ENCODE data around the gene LIMA1. TPM values are rescaled to one million over a fixed set of nuclear protein-coding genes. Genes with fewer than 3 reads are reported as not detected.
A peak's percentile ranks its signal among the peaks of the same experiment; 100 is the strongest.
"Not testable (repeated sequence)": the region's sequence is repeated elsewhere in the genome, so short reads cannot be mapped to it uniquely, and the experiment has no call there.

LIMA1 gene
- polyA plus RNA-seq, 2 donors = 21.7 to 26.9 TPM

DNA sequence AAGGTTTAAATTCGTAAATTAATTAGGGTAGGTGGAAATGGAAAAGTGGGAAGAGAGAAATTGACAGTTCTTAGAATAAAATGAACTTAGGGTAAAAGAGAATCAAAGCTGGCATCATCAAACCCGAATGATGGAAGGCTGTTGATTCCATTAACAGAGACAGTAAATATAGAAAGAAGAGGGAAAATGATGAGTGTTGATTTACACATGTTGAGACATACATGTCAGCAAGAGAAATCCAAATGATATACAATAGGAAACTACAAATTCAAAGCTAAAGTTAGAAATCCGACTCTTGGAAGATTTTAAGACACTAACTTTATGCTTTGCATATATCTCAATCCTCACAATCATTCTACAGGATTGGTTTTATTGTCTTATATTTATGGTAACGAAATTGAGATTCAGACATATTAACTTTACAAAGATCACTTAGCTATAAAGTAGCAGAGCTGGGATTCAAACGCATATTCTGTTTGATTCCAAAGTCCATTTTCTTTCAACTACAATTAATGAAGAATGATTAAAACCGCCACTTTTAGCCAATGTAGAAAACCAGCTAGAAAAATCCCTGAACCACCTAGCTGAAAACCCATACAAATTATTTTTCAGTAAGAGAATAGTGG, 30.2 kb downstream of the LIMA1 start:
- 78 to 90% methylated on average over 6 of the region's 6 CpGs for WGBS, 2 donors
- no peaks in the 10 kb centered on the region for H3K27me3 ChIP-seq (ENCODE audit: control insufficient read depth in 1 of 2, insufficient read depth in 2 of 2, low read length in 2 of 2)
- no peaks in the 10 kb centered on the region for H3K36me3 ChIP-seq (ENCODE audit: control insufficient read depth in 2 of 2, insufficient read depth in 2 of 2, low read length in 1 of 2)
- no peaks in the 10 kb centered on the region for H3K9me3 ChIP-seq (ENCODE audit: control insufficient read depth in 2 of 2, insufficient read depth in 1 of 2, low read depth in 1 of 2, low read length in 1 of 2)
- no peak overlapping the region for H3K4me3 ChIP-seq (ENCODE audit: low read depth in 1 of 2, low read length in 2 of 2)
- peaks cover 0 to under 1% of the 10 kb centered on the region in 2 donors for H3K4me1 ChIP-seq (ENCODE audit: control insufficient read depth in 2 of 2, insufficient read depth in 2 of 2, low read length in 1 of 2)
- no peak overlapping the region for H3K27ac ChIP-seq (ENCODE audit: low read depth in 2 of 2, low read length in 1 of 2)

DNA sequence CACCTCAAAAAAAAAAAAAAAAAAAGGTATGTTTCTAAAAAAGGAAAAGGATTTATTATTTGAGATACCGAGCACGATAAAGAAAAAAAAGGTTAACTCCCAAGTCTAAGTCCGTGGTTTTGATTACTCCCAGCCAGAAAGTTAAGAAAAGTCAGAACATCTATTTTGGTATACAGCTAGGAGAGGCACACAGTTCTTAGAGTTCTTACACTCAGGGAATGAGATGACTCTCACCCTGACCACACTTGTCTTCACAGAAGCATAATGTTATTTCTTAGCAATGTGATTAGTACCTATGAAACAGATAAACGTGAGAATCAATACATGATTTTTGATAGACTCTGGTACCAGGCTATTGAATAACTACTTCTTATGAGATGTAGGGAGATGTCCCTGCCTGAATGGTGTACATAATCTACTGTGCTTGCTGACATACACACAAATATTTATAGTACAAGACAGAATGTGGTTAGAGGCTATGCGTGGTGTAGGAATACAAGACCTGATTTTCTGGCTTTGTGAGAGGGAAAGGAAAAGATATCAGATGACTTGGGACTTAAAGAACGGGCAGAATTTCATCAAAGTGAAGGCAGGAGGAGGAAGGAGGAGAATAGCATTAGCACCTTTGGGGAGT, 31.6 kb downstream of the LIMA1 start:
- peak overlapping the region in 1 of 2 donors; percentile 3 for H3K27ac ChIP-seq (ENCODE audit: low read depth in 2 of 2, low read length in 1 of 2)
- 36 to 42% methylated on average over 6 of the region's 6 CpGs for WGBS, 2 donors

DNA sequence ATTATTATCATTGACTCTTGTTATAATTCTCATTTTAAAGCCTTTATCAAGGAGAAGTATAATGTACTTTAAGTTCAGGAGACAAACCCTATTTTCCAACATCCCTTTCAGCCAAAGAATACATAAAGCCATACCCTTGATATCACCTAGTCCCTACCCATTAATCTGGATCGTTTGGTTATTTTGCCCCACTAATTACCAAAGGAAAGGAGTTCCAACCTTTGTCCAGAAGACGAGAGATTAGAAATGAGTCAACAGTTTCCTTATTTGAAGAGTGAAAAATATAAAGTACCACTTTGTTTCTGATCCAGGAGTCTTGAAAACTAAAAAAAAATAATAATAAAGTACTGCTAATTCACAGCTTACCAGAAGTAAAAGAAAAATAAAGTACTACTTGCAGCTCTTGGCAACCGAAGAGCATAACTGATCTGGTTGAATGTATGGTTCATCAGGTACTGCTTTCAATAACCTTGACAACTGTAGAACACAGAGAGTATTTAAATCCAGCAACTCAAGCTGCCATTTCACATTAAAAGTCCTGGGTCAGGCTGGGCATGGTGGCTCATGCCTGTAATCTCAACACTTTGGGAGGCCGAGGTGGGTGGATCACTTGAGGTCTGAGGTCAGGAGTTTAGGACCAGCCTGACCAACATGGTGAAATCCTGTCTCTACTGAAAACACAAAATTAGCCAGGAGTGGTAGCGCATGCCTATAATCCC, 33.7 kb downstream of the LIMA1 start:
- 49% methylated on average over 5 of the region's 5 CpGs for WGBS, 2 donors
- no peaks in the 10 kb centered on the region for H3K4me1 ChIP-seq (ENCODE audit: control insufficient read depth in 2 of 2, insufficient read depth in 2 of 2, low read length in 1 of 2)
- H3K27ac ChIP-seq (ENCODE audit: low read depth in 2 of 2, low read length in 1 of 2) = no peak overlapping the region
- H3K9me3 ChIP-seq (ENCODE audit: control insufficient read depth in 2 of 2, insufficient read depth in 1 of 2, low read depth in 1 of 2, low read length in 1 of 2) = no peaks in the 10 kb centered on the region
- H3K36me3 ChIP-seq (ENCODE audit: control insufficient read depth in 2 of 2, insufficient read depth in 2 of 2, low read length in 1 of 2) = peaks cover 0 to 2% of the 10 kb centered on the region in 2 donors
- H3K4me3 ChIP-seq (ENCODE audit: low read depth in 1 of 2, low read length in 2 of 2) = no peak overlapping the region
- H3K27me3 ChIP-seq (ENCODE audit: control insufficient read depth in 1 of 2, insufficient read depth in 2 of 2, low read length in 2 of 2) = no peaks in the 10 kb centered on the region

More for the DNA sequence above, 31.6 kb downstream of the LIMA1 start:
- Histone ChIP-seq H3K27me3 (ENCODE audit: control insufficient read depth in 1 of 2, insufficient read depth in 2 of 2, low read length in 2 of 2) (no peaks in the 10 kb centered on the region), H3K36me3 (ENCODE audit: control insufficient read depth in 2 of 2, insufficient read depth in 2 of 2, low read length in 1 of 2) (no peaks in the 10 kb centered on the region), H3K9me3 (ENCODE audit: control insufficient read depth in 2 of 2, insufficient read depth in 1 of 2, low read depth in 1 of 2, low read length in 1 of 2) (no peaks in the 10 kb centered on the region), H3K4me1 (ENCODE audit: control insufficient read depth in 2 of 2, insufficient read depth in 2 of 2, low read length in 1 of 2) (no peaks in the 10 kb centered on the region), H3K4me3 (ENCODE audit: low read depth in 1 of 2, low read length in 2 of 2) (no peak overlapping the region)

DNA sequence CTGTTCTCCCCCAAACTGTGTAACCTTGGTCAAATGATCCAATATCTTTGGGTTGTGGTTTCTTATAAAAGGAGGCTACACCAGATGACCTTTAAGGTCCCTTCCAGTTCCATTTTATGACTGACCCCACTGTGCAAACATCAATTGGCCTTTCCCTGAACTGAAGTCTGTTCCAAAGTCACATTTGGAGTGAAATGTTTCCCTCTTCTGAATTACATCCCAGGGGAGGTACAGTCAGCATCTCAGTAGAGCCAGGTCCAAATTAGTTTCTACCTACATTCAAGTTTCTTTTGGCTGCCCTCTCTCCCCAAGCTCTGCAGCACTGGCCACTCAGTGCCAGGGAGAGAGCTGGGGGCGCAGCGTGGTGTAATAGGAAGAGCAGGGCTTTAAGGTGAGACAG, 34.4 kb downstream of the LIMA1 start:
- peaks cover 0 to 2% of the 10 kb centered on the region in 2 donors for H3K36me3 ChIP-seq (ENCODE audit: control insufficient read depth in 2 of 2, insufficient read depth in 2 of 2, low read length in 1 of 2)
- H3K27me3 ChIP-seq (ENCODE audit: control insufficient read depth in 1 of 2, insufficient read depth in 2 of 2, low read length in 2 of 2) = no peaks in the 10 kb centered on the region
- H3K27ac ChIP-seq (ENCODE audit: low read depth in 2 of 2, low read length in 1 of 2) = no peak overlapping the region
- no peaks in the 10 kb centered on the region for H3K4me1 ChIP-seq (ENCODE audit: control insufficient read depth in 2 of 2, insufficient read depth in 2 of 2, low read length in 1 of 2)
- H3K4me3 ChIP-seq (ENCODE audit: low read depth in 1 of 2, low read length in 2 of 2) = no peak overlapping the region
- H3K9me3 ChIP-seq (ENCODE audit: control insufficient read depth in 2 of 2, insufficient read depth in 1 of 2, low read depth in 1 of 2, low read length in 1 of 2) = no peaks in the 10 kb centered on the region
- 82 to 87% methylated on average over 2 of the region's 2 CpGs for whole genome bisulfite sequencing, 2 donors

GRCh38 chr12:50248411-50248810, 34.9 kb downstream of the LIMA1 start:
- no peaks in the 10 kb centered on the region for H3K4me1 ChIP-seq (ENCODE audit: control insufficient read depth in 2 of 2, insufficient read depth in 2 of 2, low read length in 1 of 2)
- H3K4me3 ChIP-seq (ENCODE audit: low read depth in 1 of 2, low read length in 2 of 2) = no peak overlapping the region

DNA sequence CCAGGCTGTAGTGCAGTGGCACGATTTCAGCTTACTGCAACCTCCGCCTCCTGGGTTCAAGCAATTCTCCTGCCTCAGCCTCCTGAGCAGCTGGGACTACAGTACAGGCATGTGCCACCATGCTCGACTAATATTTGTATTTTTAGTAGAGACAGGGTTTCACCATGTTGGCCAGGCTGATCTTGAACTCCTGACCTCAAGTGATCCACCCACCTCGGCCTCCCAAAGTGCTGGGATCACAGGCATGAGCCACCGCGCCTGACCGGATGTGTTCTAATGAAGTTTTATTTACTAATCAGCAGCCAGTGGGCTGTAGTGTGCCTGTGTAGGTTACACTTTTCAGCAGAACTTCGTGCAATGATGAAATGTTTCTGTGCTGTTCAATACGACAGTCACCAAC, 35.7 kb downstream of the LIMA1 start:
- not testable (repeated sequence) for H3K4me1 ChIP-seq (ENCODE audit: control insufficient read depth in 2 of 2, insufficient read depth in 2 of 2, low read length in 1 of 2)

More at GRCh38 chr12:50248411-50248810, 34.9 kb downstream of the LIMA1 start:
- Histone ChIP-seq H3K9me3 (ENCODE audit: control insufficient read depth in 2 of 2, insufficient read depth in 1 of 2, low read depth in 1 of 2, low read length in 1 of 2) (no peaks in the 10 kb centered on the region), H3K27me3 (ENCODE audit: control insufficient read depth in 1 of 2, insufficient read depth in 2 of 2, low read length in 2 of 2) (no peaks in the 10 kb centered on the region), H3K36me3 (ENCODE audit: control insufficient read depth in 2 of 2, insufficient read depth in 2 of 2, low read length in 1 of 2) (peaks cover 0 to 2% of the 10 kb centered on the region in 2 donors), H3K27ac (ENCODE audit: low read depth in 2 of 2, low read length in 1 of 2) (no peak overlapping the region)
- 86 to 88% methylated on average over 4 of the region's 4 CpGs for WGBS, 2 donors

GRCh38 chr12:50246873-50247612, 36.3 kb downstream of the LIMA1 start:
- 18% methylated on average over 3 of the region's 3 CpGs for WGBS, 2 donors
- Histone ChIP-seq H3K36me3 (ENCODE audit: control insufficient read depth in 2 of 2, insufficient read depth in 2 of 2, low read length in 1 of 2) (peaks cover 0 to 2% of the 10 kb centered on the region in 2 donors), H3K27ac (ENCODE audit: low read depth in 2 of 2, low read length in 1 of 2) (peak overlapping the region; percentile 85 to 89), H3K9me3 (ENCODE audit: control insufficient read depth in 2 of 2, insufficient read depth in 1 of 2, low read depth in 1 of 2, low read length in 1 of 2) (no peaks in the 10 kb centered on the region), H3K4me3 (ENCODE audit: low read depth in 1 of 2, low read length in 2 of 2) (no peak overlapping the region), H3K27me3 (ENCODE audit: control insufficient read depth in 1 of 2, insufficient read depth in 2 of 2, low read length in 2 of 2) (no peaks in the 10 kb centered on the region), H3K4me1 (ENCODE audit: control insufficient read depth in 2 of 2, insufficient read depth in 2 of 2, low read length in 1 of 2) (no peaks in the 10 kb centered on the region)

More for the DNA sequence above, 35.7 kb downstream of the LIMA1 start:
- not testable (repeated sequence) for H3K27me3 ChIP-seq (ENCODE audit: control insufficient read depth in 1 of 2, insufficient read depth in 2 of 2, low read length in 2 of 2); H3K36me3 ChIP-seq (ENCODE audit: control insufficient read depth in 2 of 2, insufficient read depth in 2 of 2, low read length in 1 of 2); H3K4me3 ChIP-seq (ENCODE audit: low read depth in 1 of 2, low read length in 2 of 2); H3K9me3 ChIP-seq (ENCODE audit: control insufficient read depth in 2 of 2, insufficient read depth in 1 of 2, low read depth in 1 of 2, low read length in 1 of 2)
- H3K27ac ChIP-seq (ENCODE audit: low read depth in 2 of 2, low read length in 1 of 2) = peak overlapping the region; percentile 57 to 85
- 65 to 69% methylated on average over 9 of the region's 9 CpGs for WGBS, 2 donors

DNA sequence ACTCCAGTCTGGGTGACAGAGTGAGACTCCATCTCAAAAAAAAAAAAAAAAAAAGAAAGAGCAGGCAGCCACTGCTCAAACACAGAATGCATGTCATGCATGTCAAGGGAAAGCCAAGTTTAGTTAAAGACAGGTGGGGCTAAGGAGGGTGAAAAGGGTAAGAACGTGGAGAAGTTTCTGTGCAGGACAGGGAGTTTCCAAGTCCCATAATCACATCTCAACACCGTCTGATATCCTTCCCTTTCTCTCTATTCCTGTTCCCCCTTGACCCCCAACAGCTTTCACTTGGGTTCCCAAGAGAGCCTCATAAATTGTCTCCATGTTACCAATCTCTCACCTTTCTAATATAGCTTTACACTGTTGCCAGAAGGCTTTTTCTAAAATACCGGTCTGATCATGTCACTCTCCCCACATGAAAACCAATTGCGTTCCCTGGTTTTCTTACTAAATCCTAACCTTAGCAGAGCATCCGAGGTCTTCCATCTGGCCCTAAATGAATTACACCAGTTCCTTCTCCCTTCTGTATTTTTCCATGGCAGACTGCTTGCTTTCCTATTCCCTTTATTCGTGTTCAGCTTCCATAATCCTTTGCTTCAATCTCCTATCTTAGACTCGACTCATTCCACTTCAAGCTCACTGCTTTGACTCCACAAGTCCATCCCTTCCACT, 37.0 kb downstream of the LIMA1 start:
- Histone ChIP-seq H3K4me1 (ENCODE audit: control insufficient read depth in 2 of 2, insufficient read depth in 2 of 2, low read length in 1 of 2) (no peaks in the 10 kb centered on the region), H3K27me3 (ENCODE audit: control insufficient read depth in 1 of 2, insufficient read depth in 2 of 2, low read length in 2 of 2) (no peaks in the 10 kb centered on the region), H3K9me3 (ENCODE audit: control insufficient read depth in 2 of 2, insufficient read depth in 1 of 2, low read depth in 1 of 2, low read length in 1 of 2) (no peaks in the 10 kb centered on the region), H3K36me3 (ENCODE audit: control insufficient read depth in 2 of 2, insufficient read depth in 2 of 2, low read length in 1 of 2) (peaks cover 0 to 2% of the 10 kb centered on the region in 2 donors), H3K27ac (ENCODE audit: low read depth in 2 of 2, low read length in 1 of 2) (peak overlapping the region; percentile 83 to 85), H3K4me3 (ENCODE audit: low read depth in 1 of 2, low read length in 2 of 2) (no peak overlapping the region)
- 46 to 55% methylated on average over 7 of the region's 7 CpGs for WGBS, 2 donors

GRCh38 chr12:50243507-50243906, 39.8 kb downstream of the LIMA1 start:
- Histone ChIP-seq H3K36me3 (ENCODE audit: control insufficient read depth in 2 of 2, insufficient read depth in 2 of 2, low read length in 1 of 2) (peaks cover 0 to 2% of the 10 kb centered on the region in 2 donors), H3K27ac (ENCODE audit: low read depth in 2 of 2, low read length in 1 of 2) (no peak overlapping the region), H3K9me3 (ENCODE audit: control insufficient read depth in 2 of 2, insufficient read depth in 1 of 2, low read depth in 1 of 2, low read length in 1 of 2) (no peaks in the 10 kb centered on the region), H3K4me3 (ENCODE audit: low read depth in 1 of 2, low read length in 2 of 2) (no peak overlapping the region), H3K27me3 (ENCODE audit: control insufficient read depth in 1 of 2, insufficient read depth in 2 of 2, low read length in 2 of 2) (no peaks in the 10 kb centered on the region), H3K4me1 (ENCODE audit: control insufficient read depth in 2 of 2, insufficient read depth in 2 of 2, low read length in 1 of 2) (no peaks in the 10 kb centered on the region)
- 59 to 77% methylated on average over 1 of the region's 1 CpG for WGBS, 2 donors
